ENCODE data around the gene ARHGEF16.
A peak's percentile ranks its signal among the peaks of the same experiment; 100 is the strongest.

Gene ARHGEF16

GRCh38 chr1:3521426-3521825 is 67.0 kb downstream of the ARHGEF16 start:
- no peak for DNase-seq

- no peak for DNase-seq
These were observed 67.6 kb downstream of the ARHGEF16 start for GRCh38 chr1:3522112-3522511.

- peak; percentile 83 for DNase-seq
These were observed 68.2 kb downstream of the ARHGEF16 start for GRCh38 chr1:3522564-3523265.

- no peak for DNase-seq
These were observed 69.5 kb downstream of the ARHGEF16 start for GRCh38 chr1:3523980-3524379.

- DNase-seq: no peak
These were observed 70.2 kb downstream of the ARHGEF16 start for GRCh38 chr1:3524556-3525203.

GRCh38 chr1:3525551-3526482 is 71.4 kb downstream of the ARHGEF16 start:
- DNase-seq: no peak

- no peak for DNase-seq
These were observed 73.3 kb downstream of the ARHGEF16 start for GRCh38 chr1:3527774-3528173.

GRCh38 chr1:3529099-3529729 is 74.7 kb downstream of the ARHGEF16 start:
- no peak for DNase-seq

GRCh38 chr1:3530086-3530925 is 75.8 kb downstream of the ARHGEF16 start:
- no peak for DNase-seq

Data from right forelimb (tissue), 1 donor.